Cerebellar nuclear complex (tissue), 1 donor: ENCODE results near the gene PPEF2.
"Not testable (repeated sequence)": the region's sequence is repeated elsewhere in the genome, so short reads cannot be mapped to it uniquely, and the experiment has no call there.

Source experiments
- DNase-seq, 2 experiments: peaks; one replicate each; lab custom pipeline; 2025; lab: John Stamatoyannopoulos, UW

PPEF2 gene

DNA sequence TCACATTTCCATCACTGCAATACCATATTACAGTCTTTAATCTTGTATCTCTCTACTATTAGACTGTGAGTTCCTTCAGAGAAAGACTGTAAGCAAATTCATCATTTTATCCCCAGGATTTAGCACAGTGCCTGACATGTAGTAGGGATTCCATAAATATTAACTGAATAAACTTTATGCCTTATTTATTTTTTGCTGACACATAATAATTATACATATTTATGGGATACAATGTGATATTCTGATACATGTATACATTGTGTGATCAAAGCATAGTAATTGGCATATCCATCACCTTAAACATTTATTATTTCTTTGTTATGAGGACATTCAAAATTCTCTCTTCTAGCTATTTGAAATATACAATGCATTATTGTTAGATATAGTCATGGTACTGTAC, 3.7 kb downstream of the PPEF2 start:
- DNase-seq, result no peak

DNA sequence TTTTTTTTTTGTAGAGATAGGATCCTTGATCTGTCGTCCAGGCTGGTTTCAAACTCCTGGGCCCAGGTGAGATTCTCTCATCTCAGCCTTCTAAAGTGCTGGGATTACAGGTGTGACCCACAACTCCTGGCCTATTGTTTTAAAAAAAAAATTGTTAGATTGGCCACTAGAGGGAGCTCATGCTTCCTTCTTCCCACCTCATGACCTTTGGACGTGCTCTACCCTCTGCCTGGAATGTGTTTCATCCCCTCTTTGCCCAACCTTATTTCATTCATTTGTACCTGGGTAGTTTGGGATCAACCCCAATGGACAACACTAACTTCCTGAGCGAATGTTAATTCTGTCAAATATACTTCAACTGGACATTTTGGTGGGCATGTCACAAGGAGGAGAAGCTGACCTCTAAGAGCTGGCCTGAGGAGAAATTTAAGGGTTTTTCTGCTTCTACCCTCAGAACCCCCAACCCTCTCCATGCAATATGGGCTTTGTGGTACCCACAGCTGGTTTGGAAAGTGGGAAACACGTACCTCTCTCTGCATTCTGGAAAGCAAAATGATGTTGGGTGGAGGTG, 6.4 kb downstream of the PPEF2 start:
- DNase-seq, result no peak

DNA sequence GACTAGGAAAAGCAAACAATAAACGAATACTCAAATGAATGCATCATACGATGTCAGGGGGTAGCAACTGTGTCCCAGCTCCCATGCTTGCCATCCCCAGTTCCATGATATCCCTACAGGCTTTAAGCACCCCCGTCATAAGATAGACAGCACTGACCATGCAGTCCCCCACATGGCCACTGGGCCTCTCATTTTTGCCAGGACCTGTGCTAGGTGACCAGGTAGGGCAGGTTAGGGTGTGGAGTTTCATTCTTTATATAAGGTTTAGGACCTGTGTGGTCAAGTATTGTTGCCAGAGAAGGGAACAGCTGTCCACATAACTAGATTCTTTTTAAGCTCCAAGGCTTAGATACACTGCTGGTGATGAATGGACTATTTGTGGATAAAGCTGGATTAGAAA, 9.7 kb downstream of the PPEF2 start:
- no peak for DNase-seq

DNA sequence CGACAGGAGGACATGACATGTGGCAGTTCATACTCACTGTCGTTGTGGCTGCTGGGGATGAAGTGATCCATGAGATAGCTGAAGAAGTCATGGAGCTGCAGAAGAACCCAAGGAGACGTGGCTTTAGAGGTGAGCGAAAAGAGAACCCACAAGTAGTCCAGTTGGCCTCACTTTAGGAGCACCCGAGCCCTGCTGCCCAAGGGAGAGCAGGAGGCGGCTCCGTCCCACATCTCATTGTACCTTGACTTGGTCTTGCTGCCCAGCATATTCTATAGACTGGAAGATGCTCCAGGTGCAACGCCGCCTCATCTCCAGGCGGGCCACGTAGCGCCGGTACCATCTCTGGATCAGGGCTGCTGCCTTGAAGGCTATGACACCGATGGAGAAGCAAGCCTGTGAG, 10.6 kb downstream of the PPEF2 start:
- DNase-seq, result no peak

DNA sequence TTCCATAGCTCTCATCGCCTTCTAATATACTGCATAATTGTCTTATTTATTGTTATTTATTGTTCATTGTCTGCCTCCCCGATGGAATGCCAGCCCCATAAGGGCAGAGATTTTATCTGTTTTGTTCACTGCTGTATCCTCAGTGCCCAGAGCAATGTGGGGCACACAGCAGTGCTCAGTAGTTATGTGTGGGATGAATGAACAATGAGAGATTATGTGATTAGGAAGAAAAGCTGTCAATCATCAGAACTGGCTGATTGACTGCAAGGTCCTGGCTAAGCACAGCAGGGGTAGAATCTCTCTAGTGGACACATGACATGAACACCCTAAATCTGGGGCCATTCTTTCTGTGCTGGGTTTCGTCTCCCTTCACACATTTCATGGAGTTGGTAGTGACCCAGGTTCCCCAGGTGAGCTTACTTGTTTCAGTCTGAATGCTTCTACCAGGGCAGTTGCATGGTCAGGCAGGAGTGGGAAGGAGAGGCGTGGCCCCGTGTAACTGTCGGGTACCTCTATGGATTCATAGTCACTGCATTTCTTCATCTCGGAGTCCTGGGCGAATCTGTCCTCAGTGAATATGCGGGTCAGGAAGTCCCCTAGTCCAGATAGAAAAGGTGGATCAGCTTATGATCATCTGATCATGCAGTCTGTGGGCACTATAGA, 12.6 kb downstream of the PPEF2 start:
- no peak for DNase-seq

DNA sequence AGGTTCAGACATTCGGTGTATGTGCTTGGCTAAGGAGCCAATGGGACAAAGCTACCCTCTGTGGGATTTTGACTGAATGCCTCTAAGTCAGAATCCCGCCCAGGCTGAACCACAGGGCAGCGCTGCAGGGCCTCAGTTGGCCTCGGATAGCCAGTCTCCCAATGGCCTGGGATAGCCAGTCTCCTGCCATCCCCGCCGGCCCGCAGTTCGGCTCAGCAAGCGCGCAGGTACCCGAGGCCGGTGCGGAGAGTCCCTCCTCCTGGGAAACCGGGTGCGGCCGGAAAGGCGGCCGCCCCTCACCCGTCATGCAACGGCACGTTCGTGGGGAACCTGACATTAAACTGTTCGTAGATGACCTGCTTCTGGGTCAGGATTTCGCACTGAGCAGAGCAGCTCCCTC, 16.1 kb downstream of the PPEF2 start:
- DNase-seq, result no peak

DNA sequence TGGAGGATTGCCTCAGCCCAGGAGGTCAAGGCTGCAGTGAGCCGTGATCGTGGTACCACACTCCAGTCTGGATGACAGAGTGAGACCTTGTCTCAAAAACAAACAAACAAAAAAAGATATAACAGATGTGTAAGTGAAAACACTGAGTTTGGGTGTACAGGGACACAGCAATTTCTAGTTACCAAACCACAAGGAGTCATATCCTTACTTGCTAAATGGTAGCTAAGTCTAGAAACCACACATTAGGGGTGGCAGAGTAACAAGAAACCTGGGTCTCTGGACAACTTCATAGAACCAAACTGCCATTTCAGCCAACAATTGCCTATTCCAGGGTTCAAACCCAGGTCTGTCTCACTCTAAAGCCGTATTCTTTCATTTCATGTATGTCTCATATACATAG, 20.8 kb downstream of the PPEF2 start:
- no peak for DNase-seq

DNA sequence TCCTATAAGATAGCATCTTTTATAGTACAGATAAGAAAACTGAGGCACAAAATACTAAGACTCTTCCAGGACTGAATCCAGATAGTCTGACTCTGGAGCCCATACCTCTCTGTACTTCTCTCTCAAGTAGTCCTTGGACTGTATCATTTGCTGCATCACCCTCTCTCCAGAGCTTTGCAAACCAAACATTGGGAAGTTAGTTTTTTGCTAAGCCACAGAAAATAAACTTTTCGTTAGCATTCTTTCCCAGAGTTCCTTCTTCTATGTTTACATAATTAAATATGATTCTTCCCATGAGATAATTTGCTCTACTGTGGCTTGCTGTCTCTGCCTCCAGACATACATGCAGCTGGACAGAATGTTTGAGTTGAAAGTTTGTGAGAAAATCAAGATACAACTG, 22.0 kb downstream of the PPEF2 start:
- no peak for DNase-seq

DNA sequence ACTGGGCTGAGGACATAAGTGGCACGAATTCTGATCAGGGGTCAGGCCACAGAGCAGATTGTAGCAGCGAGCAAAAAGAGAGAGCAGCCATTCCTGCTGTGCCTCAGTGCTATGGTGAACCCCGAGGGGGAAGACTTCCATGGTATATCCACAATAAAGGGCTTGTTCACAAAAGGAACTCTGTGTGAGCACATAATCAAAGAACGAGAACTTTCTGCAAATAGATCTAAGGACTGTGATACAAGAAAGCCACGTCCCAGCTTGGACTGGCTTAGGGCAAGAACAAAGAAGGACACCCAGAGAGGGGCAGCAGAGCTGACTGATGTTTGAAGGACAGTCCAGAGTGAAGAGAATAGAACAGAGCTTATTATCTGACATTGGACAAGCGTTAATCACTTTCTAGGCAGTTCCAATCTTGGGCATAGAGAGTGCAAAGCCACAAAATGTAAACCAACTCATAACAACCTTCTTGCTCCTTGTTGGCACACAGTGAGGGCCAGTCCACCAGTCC, 24.0 kb downstream of the PPEF2 start:
- DNase-seq, result no peak

DNA sequence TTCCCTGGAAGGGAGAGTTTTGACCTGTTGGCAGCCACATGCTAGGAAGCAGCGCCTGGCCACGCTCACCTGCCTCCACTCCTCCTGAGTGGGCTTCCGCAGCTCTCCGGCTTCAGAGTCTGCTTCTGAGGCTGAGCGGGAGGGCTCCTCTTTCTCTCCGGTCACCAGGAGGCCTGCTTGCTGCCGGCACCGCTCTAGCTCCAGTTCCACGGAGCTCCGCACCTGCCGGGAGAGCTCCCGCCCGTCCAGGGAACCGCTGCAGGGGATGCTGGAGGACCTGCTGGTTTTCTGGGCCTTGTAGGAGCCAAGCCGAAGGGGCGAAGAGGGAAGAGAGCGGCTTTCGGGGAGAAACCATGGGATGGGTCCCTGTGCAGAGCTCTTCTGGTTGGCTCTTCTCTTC, 26.0 kb downstream of the PPEF2 start:
- DNase-seq, result no peak

DNA sequence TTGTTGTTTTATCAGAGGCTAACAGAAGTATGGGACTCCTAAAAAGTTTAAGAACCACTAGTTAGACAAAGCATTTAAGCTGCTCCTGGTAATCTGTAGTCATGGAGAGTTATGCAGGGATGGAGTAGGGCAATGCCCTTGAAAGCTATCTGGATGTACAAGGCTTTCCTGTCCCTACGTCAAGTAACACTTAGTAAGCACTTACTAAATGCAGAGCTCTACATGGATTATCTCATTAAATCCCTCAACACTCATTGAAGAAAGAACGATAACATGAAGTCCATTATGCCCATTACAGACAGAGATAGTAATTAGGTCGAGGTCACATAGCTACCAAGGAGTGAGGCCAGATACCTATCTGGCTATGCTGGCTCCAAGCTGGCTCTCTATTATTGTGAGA, 33.2 kb downstream of the PPEF2 start:
- DNase-seq, result no peak

DNA sequence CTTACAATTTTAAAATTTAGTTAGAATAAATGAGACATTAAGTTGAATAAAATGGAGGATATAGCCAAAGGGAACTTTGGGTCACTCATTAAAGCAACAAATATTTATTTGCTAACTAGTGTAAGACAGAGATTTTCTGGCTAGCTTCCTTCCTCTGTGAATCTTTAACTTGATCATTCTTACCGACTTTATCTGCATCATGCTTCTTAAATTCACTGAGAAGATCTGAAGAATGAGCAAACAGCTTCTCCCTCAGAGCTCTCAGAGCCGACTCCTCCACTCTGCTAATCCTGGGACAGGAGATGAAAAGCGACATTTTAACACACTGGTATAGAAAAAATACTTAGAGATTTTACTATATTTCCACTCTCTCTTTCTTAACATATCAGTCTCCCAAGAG, 35.1 kb downstream of the PPEF2 start:
- DNase-seq, result no peak

DNA sequence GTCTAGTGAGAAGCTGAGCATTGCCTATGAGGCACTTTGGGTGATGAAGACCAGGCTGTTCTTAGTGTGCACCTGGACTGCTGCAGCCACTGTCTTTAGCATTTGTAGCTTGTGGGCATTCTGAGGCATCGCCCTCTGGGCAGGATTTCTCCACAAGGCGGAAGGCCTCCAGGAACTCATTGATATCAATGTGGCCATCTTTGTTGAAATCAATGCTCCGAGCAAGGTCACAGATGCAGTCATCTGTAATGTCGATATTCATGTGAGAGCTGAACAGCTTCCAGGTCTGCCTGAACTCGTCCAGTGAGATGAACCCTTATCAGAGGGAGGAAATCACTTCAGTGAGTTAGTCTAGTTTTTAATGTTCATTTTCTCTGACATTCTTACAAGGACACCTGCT, 41.6 kb downstream of the PPEF2 start:
- DNase-seq, result no peak

DNA sequence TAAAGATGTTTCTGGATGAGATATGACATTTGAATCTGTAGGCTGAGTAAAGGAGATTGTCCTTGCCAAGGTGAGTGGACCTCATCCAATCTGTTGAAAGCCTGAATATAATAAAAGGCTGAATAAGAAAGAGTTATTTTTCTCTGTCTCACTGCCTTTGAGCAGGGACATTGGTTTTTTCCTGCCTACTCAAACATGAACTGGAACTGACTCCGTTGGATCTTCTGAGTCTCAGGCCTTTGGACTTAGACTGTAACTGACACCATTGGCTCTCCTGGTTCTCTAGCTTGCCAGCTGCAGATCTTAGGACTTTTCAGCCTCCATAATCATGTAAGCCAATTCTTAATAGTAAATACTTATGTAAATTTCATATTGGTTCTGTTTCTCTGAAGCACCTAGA, 43.5 kb downstream of the PPEF2 start:
- no peak for DNase-seq

DNA sequence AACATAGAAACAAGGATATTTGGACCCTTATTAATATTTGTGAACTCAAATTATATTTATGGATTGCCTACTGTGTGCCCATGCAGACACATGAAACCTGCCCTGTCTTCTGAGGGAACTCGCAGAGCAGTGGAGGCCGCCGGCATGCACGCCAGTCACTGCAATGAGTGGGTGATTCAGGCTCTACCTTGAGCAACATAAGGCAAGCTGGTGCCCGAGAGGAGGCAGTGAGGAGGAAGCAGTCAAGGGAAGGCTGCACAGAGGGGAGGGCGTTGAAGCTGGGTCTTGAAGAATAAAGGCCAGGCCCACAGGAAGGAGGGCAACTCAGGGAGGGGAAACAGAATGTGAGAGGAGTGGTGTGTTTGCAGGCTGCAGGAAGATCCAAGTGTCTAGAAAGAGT, 52.8 kb downstream of the PPEF2 start:
- no peak for DNase-seq

DNA sequence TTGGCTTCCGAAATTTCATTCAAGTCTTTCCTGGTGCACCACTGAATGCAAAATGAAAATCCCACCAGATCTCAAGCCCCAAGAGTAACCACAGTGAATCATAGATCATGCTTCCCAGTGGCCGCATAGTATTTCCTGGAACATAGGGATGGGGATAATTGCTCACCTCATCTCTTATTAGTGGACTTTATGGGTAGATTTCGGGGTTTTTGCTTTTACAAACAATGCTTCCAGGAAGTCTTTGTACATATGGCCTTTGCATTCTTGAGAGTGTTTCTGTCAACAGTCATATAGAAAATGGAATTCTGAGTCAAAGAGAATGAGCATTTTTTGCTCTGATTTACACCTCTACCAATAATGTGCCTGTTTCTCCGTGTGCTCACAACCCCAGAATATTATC, 53.4 kb downstream of the PPEF2 start:
- no peak for DNase-seq

DNA sequence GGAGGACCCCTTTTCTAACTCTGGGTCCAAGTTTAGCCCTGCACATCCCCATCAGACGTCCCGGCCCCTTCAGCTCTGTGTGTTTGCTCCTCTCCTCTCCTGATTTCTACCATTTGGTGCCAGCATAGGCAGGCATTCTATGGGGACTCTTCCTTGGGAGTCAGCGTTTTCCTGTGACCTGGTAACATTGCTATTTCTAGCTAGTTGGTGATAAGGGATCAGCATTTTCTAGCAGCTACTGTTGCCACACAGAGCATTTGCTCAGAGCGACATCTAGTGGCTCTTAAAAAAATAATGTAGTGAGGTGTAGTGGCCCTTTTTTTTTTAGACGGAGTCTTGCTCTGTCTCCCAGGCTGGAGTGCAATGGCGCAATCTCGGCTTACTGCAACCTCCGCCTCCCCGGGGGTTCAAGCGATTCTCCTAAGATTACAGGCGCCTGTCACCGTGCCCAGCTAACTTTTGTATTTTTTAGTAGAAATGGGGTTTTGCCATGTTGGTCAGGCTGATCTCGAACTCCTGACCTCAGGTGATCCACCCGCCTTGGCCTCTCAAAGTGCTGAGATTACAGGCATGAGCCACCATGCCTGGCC, 54.0 kb downstream of the PPEF2 start:
- not testable (repeated sequence) for DNase-seq

DNA sequence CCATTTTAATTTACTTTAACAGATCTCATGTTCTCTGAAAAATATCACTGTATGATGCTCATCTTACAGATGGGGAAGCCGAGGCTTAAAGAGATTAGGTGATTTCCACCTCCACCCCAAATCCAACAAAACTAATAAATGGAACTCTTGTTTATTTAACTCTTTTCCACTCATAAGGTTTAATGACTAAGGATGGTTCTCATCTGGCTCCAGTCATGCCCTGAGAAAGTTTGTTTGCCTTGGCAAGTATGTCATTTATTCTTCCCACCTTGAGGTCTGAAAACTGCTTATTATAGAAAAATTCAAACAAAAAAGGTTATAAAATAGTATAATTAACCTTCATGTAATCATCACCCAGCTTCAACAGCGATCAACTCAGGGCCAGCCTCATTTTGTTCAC, 56.3 kb downstream of the PPEF2 start:
- no peak for DNase-seq

DNA sequence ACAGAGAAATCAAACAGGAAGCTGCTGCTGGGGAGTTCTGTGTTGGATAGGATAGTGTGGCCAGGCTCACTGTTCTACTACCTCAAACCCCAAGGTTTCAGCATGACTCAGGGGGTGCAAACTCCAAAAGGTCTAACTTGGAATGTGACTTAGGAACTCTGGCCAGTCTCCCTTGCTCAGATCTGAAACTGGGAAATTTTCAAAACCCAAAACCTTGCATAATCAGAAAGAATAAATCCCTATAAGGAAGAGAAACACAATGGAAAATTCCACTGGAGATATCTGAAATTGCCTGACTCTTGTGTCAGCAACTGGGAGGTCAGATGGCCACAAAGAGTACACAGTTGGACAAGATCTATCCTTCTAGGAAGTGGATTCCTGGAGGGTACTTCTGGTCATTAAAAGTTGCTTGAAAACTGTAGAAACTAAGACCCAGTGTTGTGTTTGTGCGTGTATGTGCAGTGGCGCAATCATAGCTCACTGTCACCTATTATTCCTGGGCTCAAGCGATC, 58.0 kb downstream of the PPEF2 start:
- no peak for DNase-seq

DNA sequence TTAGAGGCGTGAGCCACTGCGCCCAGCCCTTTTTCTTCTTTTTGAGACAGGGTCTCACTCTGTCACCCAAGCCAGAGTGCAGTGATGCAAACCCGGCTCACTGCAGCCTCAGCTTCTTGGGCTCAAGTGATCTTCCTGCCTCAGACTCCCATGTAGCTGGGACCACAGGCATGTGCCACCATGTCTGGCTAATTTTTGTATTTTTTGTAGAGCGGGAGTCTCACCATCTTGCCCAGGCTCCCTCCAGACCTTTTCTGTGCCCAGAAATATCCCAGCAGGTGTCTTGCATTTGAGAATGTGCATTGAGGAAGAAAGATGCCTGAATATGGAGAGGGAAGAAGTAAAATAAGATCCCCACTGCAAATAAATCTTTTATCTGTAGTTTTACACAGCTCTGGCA, 58.7 kb downstream of the PPEF2 start:
- no peak for DNase-seq

DNA sequence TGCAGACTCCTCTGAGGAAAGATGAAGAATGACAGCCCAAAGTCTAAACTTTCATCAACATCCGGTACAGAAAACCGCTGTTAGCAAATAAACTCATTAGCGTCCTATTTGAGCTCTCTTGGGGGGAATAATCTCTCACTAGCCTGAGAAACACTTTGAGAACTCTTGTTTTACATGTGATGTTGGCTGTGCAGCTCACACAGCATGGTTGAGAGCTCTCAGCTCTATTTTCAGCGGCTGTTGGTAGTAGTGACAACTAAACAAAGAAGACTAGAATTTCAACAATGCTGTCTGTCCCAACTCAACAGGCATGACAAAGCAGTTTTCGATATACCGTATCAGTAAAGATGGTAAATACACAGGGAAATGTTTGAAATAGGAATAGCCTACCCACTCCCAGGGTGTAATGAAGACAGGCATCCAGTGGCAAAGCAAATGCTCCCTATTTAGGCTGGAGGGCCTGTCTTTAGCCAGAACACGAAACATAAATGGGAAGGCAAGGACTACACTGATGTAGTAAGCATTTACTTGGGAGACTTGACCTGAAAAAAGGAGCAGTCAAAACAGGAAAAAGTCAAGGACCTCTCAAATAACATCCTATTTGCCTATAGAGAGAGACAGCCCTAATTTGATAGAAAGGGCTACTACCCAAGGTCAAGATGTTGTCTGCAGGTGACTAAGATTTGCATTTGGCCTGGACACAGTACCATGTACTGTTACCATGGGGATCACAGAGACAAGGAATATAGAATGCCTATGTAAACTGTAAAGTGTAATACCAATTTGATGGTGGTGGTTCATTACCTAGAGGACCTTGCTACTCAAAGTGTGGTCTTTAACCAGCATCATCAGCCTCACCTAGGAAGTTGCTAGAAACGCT, 60.4 kb downstream of the PPEF2 start:
- DNase-seq, result no peak

DNA sequence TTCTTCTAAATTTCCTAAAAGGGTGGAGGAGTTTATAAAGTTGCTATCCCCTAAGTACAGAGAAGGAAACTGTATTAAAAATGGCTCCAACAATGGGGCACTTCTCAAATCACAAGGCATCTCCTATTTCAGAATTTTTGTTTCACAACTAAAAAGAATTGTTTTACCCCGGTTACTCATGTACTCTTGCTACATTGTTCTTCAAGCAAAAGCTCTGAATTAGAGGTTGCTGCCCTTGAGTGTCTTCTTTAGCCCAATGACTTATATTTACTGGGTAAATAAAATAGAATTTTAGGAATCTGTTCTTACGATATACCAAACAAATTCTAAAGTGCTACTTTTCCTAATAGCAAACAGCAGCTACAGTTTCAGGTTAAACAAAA, 67.5 kb downstream of the PPEF2 start:
- no peak for DNase-seq
